CD14-positive monocyte (primary cell): ENCODE measurements around the gene AFF3. TPM values are rescaled to one million over a fixed set of nuclear protein-coding genes. Genes with fewer than 3 reads are reported as not detected.

ENCODE experiments used
- DNase-seq, 3 donors: peaks; one replicate each; pipeline ENCODE4 v3.0.0-alpha.2; 2011 to 2022
- H2AFZ ChIP-seq: 2 replicates; pipeline ENCODE4 v1.6.0; 2012; ENCODE audit warnings: mild to moderate bottlenecking, low read depth, low read length, inconsistent platforms; ENCODE audit not compliant: insufficient read depth, poor library complexity, severe bottlenecking
- H3K27ac ChIP-seq, 2 donors: 1 replicate in 1 of 2; 2 replicates in 1 of 2; pipeline ENCODE4 v1.5.1; 2012 to 2013; ENCODE audit warnings: low read length in 2 of 2, control low read depth in 1 of 2, inconsistent platforms in 1 of 2, low read depth in 1 of 2, mild to moderate bottlenecking in 1 of 2
- H3K27me3 ChIP-seq, 2 donors: one replicate each; pipeline versions ENCODE4 v1.6.0 to v1.6.1; 2011 to 2013; ENCODE audit warnings: low read length in 2 of 2; ENCODE audit not compliant: control insufficient read depth in 2 of 2, insufficient read depth in 2 of 2
- H3K36me3 ChIP-seq, 2 donors: replicated peaks in 1 of 2; 1 replicate in 1 of 2; 2 replicates in 1 of 2; pipeline versions ENCODE4 v1.5.1 to v1.6.1; 2012 to 2013; ENCODE audit warnings: low read length in 2 of 2, control low read depth in 1 of 2, inconsistent platforms in 1 of 2, mild to moderate bottlenecking in 1 of 2; ENCODE audit not compliant: insufficient read depth in 2 of 2, control insufficient read depth in 1 of 2
- H3K4me1 ChIP-seq, 2 donors: 1 replicate in 1 of 2; 2 replicates in 1 of 2; pipeline versions ENCODE4 v1.5.1 to v1.6.1; 2012 to 2013; ENCODE audit warnings: low read length in 2 of 2, control low read depth in 1 of 2, inconsistent platforms in 1 of 2, mild to moderate bottlenecking in 1 of 2, moderate library complexity in 1 of 2; ENCODE audit not compliant: insufficient read depth in 2 of 2, control insufficient read depth in 1 of 2
- H3K4me2 ChIP-seq: replicated peaks from 2 replicates; pipeline ENCODE3; 2012; ENCODE audit warnings: low read length, moderate library complexity, mild to moderate bottlenecking; ENCODE audit not compliant: poor library complexity, severe bottlenecking; ENCODE audit errors: extremely low read depth
- H3K4me3 ChIP-seq, 3 experiments: fragments of 200-600 bp in 1 of 3; sonication (generic) in 1 of 3; replicated peaks in 1 of 3; 1 replicate in 2 of 3; 2 replicates in 1 of 3; pipeline ENCODE4 v1.5.1; 2011 to 2013; ENCODE audit warnings: low read length in 3 of 3, mild to moderate bottlenecking in 3 of 3, control low read depth in 2 of 3, low read depth in 2 of 3, inconsistent platforms in 1 of 3, moderate library complexity in 1 of 3
- H3K79me2 ChIP-seq: 2 replicates; pipeline ENCODE4 v1.6.0; 2012; ENCODE audit warnings: mild to moderate bottlenecking, control low read depth, inconsistent platforms, low read length, moderate library complexity; ENCODE audit not compliant: insufficient read depth
- H3K9ac ChIP-seq: 2 replicates; pipeline ENCODE4 v1.6.0; 2017; ENCODE audit warnings: low read length, mild to moderate bottlenecking; ENCODE audit not compliant: insufficient read depth, poor library complexity, severe bottlenecking
- H3K9me3 ChIP-seq, 2 donors: replicated peaks in 1 of 2; 1 replicate in 1 of 2; 2 replicates in 1 of 2; pipeline versions ENCODE4 v1.5.1 to v1.6.1; 2012 to 2013; ENCODE audit warnings: low read length in 2 of 2, control low read depth in 1 of 2; ENCODE audit not compliant: control insufficient read depth in 1 of 2, insufficient read depth in 1 of 2
- H4K20me1 ChIP-seq: 2 replicates; pipeline ENCODE4 v1.6.0; 2012; ENCODE audit warnings: mild to moderate bottlenecking, low read length, control low read depth, moderate library complexity; ENCODE audit not compliant: insufficient read depth
- H3K27ac Mint-ChIP-seq, 7 donors: one replicate each; pipeline ENCODE4 v1.8.0; 2020; ENCODE audit warnings: mild to moderate bottlenecking in 7 of 7, mixed read lengths in 7 of 7, moderate library complexity in 6 of 7, inconsistent platforms in 2 of 7
- H3K27me3 Mint-ChIP-seq, 3 donors: one replicate each; pipeline ENCODE4 v1.8.0; 2021 to 2022; ENCODE audit warnings: low read depth in 3 of 3, mild to moderate bottlenecking in 3 of 3, mixed read lengths in 3 of 3, moderate library complexity in 3 of 3, inconsistent platforms in 1 of 3
- H3K36me3 Mint-ChIP-seq, 2 donors: one replicate each; pipeline ENCODE4 v1.8.0; 2020; ENCODE audit warnings: mixed read lengths in 2 of 2, inconsistent platforms in 1 of 2, mild to moderate bottlenecking in 1 of 2
- H3K4me1 Mint-ChIP-seq: one replicate; pipeline ENCODE4 v1.8.0; 2020; ENCODE audit warnings: mild to moderate bottlenecking, mixed read lengths
- H3K4me3 Mint-ChIP-seq, 2 donors: one replicate each; pipeline ENCODE4 v1.8.0; 2020; ENCODE audit warnings: mild to moderate bottlenecking in 2 of 2, mixed read lengths in 2 of 2, moderate library complexity in 1 of 2
- H3K9me3 Mint-ChIP-seq, 7 donors: one replicate each; pipeline ENCODE4 v1.8.0; 2020 to 2022; ENCODE audit warnings: mixed read lengths in 7 of 7, mild to moderate bottlenecking in 6 of 7, moderate library complexity in 6 of 7, inconsistent platforms in 2 of 7
- CTCF ChIP-seq: fragments of 200-600 bp; IDR thresholded peaks from one replicate; pipeline ENCODE4 v1.8.0; 2022; ENCODE audit warnings: antibody characterized with exemption, mild to moderate bottlenecking
- WGBS: methylation state at CpG from one replicate; pipeline ENCODE4 v1.1.5; 2013; ENCODE audit warnings: missing lambda C conversion rate; ENCODE audit not compliant: insufficient coverage; 5-methylcytosine and 5-hydroxymethylcytosine counted together
- intact Hi-C, 2 donors: fragments of 100-400 bp; cut with micrococcal nuclease; formaldehyde crosslinking; loops; one replicate each; pipeline versions ENCODE4 v1.15.0 to v1.15.1; 2023
- polyA plus RNA-seq, 3 donors: library from polyadenylated mRNA; depleted of rRNA in 1 of 3; unstranded in 2 of 3; stranded (reverse) in 1 of 3; fragments of 300-500 nt in 2 of 3; fragments of >200 nt in 1 of 3; fragmentation: Illumina TruSeq in 2 of 3; gene quantifications; 1 replicate in 2 of 3; 2 replicates in 1 of 3; pipeline ENCODE4 v1.2.3, GENCODE V29; 2012 to 2021

The AFF3 gene
- polyA plus RNA-seq, 3 donors: 0.17 to 4.1 (median 0.49) TPM

- Histone ChIP-seq H3K4me1 (no peaks in the 10 kb centered on the region), H3K79me2 (no peaks in the 10 kb centered on the region), H4K20me1 (no peaks in the 10 kb centered on the region), H3K27me3 (no peaks in the 10 kb centered on the region), H2AFZ (no peak overlapping the region), H3K4me2 (no peak overlapping the region), H3K36me3 (no peaks in the 10 kb centered on the region), H3K27ac (no peak overlapping the region), H3K9me3 (no peaks in the 10 kb centered on the region), H3K4me3 (no peak overlapping the region), H3K9ac (no peak overlapping the region)
- intact Hi-C loops: no loop called here
- no peaks in the 10 kb centered on the region for H3K4me1 Mint-ChIP-seq
- no CpG with 5 or more reads among the region's 1 CpG for WGBS
- peaks cover 0 to 5% (median 0%) of the 10 kb centered on the region in 7 donors for H3K9me3 Mint-ChIP-seq
- no peak for DNase-seq
- no peak overlapping the region for H3K4me3 Mint-ChIP-seq
- no peak for TF ChIP-seq CTCF
- peaks cover 8 to 22% of the 10 kb centered on the region in 2 donors for H3K36me3 Mint-ChIP-seq
- H3K27ac Mint-ChIP-seq: peak overlapping the region in 1 of 7 donors; percentile 12
- H3K27me3 Mint-ChIP-seq: peaks cover 0 to 2% (median 0%) of the 10 kb centered on the region in 3 donors
Measured at GRCh38 chr2:99977966-99978365, 164.4 kb downstream of the AFF3 start.

GRCh38 chr2:99975386-99975785 lies 167.0 kb downstream of the AFF3 start:
- H3K36me3 ChIP-seq: no peaks in the 10 kb centered on the region
- H3K9me3 ChIP-seq: no peaks in the 10 kb centered on the region
- H3K4me1 Mint-ChIP-seq: peaks cover 10% of the 10 kb centered on the region
- no peak overlapping the region for H2AFZ ChIP-seq
- no peak overlapping the region for H3K4me3 Mint-ChIP-seq
- intact Hi-C loops: no loop called here
- H3K9ac ChIP-seq: no peak overlapping the region
- H3K4me1 ChIP-seq: peaks cover 5 to 9% of the 10 kb centered on the region in 2 donors
- H3K27me3 Mint-ChIP-seq: peaks cover 0 to 2% (median 0%) of the 10 kb centered on the region in 3 donors
- no peaks in the 10 kb centered on the region for H3K27me3 ChIP-seq
- no peaks in the 10 kb centered on the region for H3K9me3 Mint-ChIP-seq
- H3K27ac Mint-ChIP-seq: no peak overlapping the region
- H3K4me3 ChIP-seq: no peak overlapping the region
- no peaks in the 10 kb centered on the region for H3K79me2 ChIP-seq
- TF ChIP-seq CTCF: no peak
- H3K36me3 Mint-ChIP-seq: peaks cover 2 to 18% of the 10 kb centered on the region in 2 donors
- H3K27ac ChIP-seq: no peak overlapping the region
- H3K4me2 ChIP-seq: no peak overlapping the region
- no peaks in the 10 kb centered on the region for H4K20me1 ChIP-seq
- no peak for DNase-seq
